Endodermal cell (in vitro differentiated cells): ENCODE results near the gene CFC1. TPM values are rescaled to one million over a fixed set of nuclear protein-coding genes. Genes with fewer than 3 reads are reported as not detected.
"Not testable (repeated sequence)": the region's sequence is repeated elsewhere in the genome, so short reads cannot be mapped to it uniquely, and the experiment has no call there.

Source experiments
- DNase-seq: peaks from one replicate; pipeline ENCODE4 v3.0.0-alpha.2; 2017
- H3K27ac ChIP-seq: 2 replicates; pipeline ENCODE4 v1.5.1; 2013; ENCODE audit warnings: mild to moderate bottlenecking, low read depth, low read length, moderate library complexity
- H3K27me3 ChIP-seq: 2 replicates; pipeline ENCODE4 v1.6.1; 2013; ENCODE audit warnings: mild to moderate bottlenecking, low read length, moderate library complexity; ENCODE audit not compliant: insufficient read depth, control insufficient read depth, poor library complexity, severe bottlenecking
- H3K36me3 ChIP-seq: 2 replicates; pipeline ENCODE4 v1.7.0; 2013; ENCODE audit warnings: mild to moderate bottlenecking, low read length, moderate library complexity; ENCODE audit not compliant: control insufficient read depth, insufficient read depth
- H3K4me1 ChIP-seq: one replicate; pipeline ENCODE4 v1.7.0; 2013; ENCODE audit warnings: low read length; ENCODE audit not compliant: control insufficient read depth, insufficient read depth
- H3K4me3 ChIP-seq: 2 replicates; pipeline ENCODE4 v1.5.1; 2013; ENCODE audit warnings: mild to moderate bottlenecking, low read length, moderate library complexity
- H3K9ac ChIP-seq: 2 replicates; pipeline ENCODE4 v1.6.1; 2013; ENCODE audit warnings: mild to moderate bottlenecking, low read length, moderate library complexity; ENCODE audit not compliant: poor library complexity, severe bottlenecking; ENCODE audit errors: extremely low read depth
- H3K9me3 ChIP-seq: 2 replicates; pipeline ENCODE4 v1.6.1; 2013; ENCODE audit warnings: mild to moderate bottlenecking, low read length, moderate library complexity; ENCODE audit not compliant: control insufficient read depth
- H3K27ac Mint-ChIP-seq: 2 replicates; pipeline ENCODE4 v1.8.0; 2020; ENCODE audit warnings: mixed read lengths
- H3K27me3 Mint-ChIP-seq: 2 replicates; pipeline ENCODE4 v1.8.0; 2021; ENCODE audit warnings: mild to moderate bottlenecking, mixed read lengths; ENCODE audit not compliant: insufficient read depth
- H3K36me3 Mint-ChIP-seq: 2 replicates; pipeline ENCODE4 v1.8.0; 2020; ENCODE audit warnings: low read depth, mixed read lengths
- H3K4me1 Mint-ChIP-seq: 2 replicates; pipeline ENCODE4 v1.8.0; 2020; ENCODE audit warnings: mixed read lengths
- H3K4me3 Mint-ChIP-seq: 2 replicates; pipeline ENCODE4 v1.8.0; 2020; ENCODE audit warnings: mild to moderate bottlenecking, moderate library complexity, mixed read lengths
- H3K9me3 Mint-ChIP-seq: 2 replicates; pipeline ENCODE4 v1.8.0; 2020; ENCODE audit warnings: mild to moderate bottlenecking, mixed read lengths
- WGBS, 2 experiments: methylation state at CpG; one replicate each; pipeline versions ENCODE4 v1.1.5 to v1.1.7; 2013; ENCODE audit warnings: missing lambda C conversion rate in 2 of 2, mixed read lengths in 1 of 2; ENCODE audit not compliant: insufficient coverage in 1 of 2, insufficient read length in 1 of 2; 5-methylcytosine and 5-hydroxymethylcytosine counted together
- long read RNA-seq, 4 experiments: library from polyadenylated mRNA in 2 of 4; library from RNA in 1 of 4; library from capped mRNA in 1 of 4; stranded (forward) in 3 of 4; unstranded in 1 of 4; transcript quantifications; one replicate each; pipeline ENCODE4 v2.0.0, GENCODE V29; 2020 to 2021; ENCODE audit warnings: inconsistent platforms in 1 of 4
- polyA plus RNA-seq, 2 experiments: library from polyadenylated mRNA; stranded (reverse); fragments of 50-300 nt; gene quantifications; one replicate each; pipeline ENCODE4 v1.2.3, GENCODE V29; 2013
- total RNA-seq, 2 donors: library from RNA; stranded (reverse); fragmentation: NEBNext Ultra II Directional in 1 of 2; extraction: Animal tissue kit (Norgen Biotek cat#: 25700) in 1 of 2; gene quantifications; 2 replicates in 1 of 2; 3 replicates in 1 of 2; pipeline ENCODE4 v1.2.1, GENCODE V29; 2021

The CFC1 gene
- 1 to 10 TPM; 1.4 to 6.4 TPM for total RNA-seq
- polyA plus RNA-seq (2013, experiment 1 of 2), result 2.0 TPM
- 2.2 TPM for polyA plus RNA-seq (2013, experiment 2 of 2)
- long read RNA-seq, experiment 1, partial matches to known transcripts, result 0 of 1 reads
- long read RNA-seq, experiment 1, other reads (novel, unspliced or antisense), result 1 of 1 reads
- long read RNA-seq, experiment 2, partial matches to known transcripts, result 1 of 1 reads
- long read RNA-seq, experiment 2, other reads (novel, unspliced or antisense), result 0 of 1 reads
- long read RNA-seq, experiment 3, transcript CFC1-201 (6 exons, 1,046 nt), result major isoform, 15 of 15 reads
- long read RNA-seq, experiment 3, partial matches to known transcripts, result 0 of 15 reads
- long read RNA-seq, experiment 3, other reads (novel, unspliced or antisense), result 0 of 15 reads
- long read RNA-seq, experiment 4, partial matches to known transcripts, result 0 of 3 reads
- long read RNA-seq, experiment 4, other reads (novel, unspliced or antisense), result 1 of 3 reads

DNA sequence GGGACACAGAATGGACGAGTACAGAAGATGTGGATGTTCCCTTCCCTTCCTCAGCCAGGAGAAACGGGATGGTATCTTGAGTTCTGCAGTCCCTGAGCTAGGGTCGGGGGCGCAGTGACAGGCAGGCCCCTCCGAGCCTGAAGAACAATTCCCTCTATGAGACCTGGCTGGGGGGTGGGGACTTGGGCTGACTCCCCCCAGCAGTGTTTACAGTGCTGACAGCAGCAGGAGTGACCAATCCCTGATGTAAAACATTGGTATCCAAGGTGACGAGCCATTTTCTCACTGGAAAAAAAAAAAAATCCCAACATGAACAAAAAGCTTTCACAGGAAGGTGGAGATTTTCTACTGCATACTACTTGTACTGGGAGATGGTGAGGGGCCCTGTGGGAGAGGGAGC, at the start of gene CFC1:
Gene CFC1 (minus strand): TSS at position 183 of the 400 bp plus-strand sequence. CDS start 288 bp downstream, outside the sequence.
- H3K27me3 ChIP-seq, H3K9me3 ChIP-seq, H3K36me3 ChIP-seq, H3K4me3 Mint-ChIP-seq, DNase-seq, H3K27ac Mint-ChIP-seq, H3K27ac ChIP-seq, H3K4me1 Mint-ChIP-seq, H3K9me3 Mint-ChIP-seq, H3K4me1 ChIP-seq, H3K4me3 ChIP-seq, H3K9ac ChIP-seq, H3K36me3 Mint-ChIP-seq, H3K27me3 Mint-ChIP-seq: not testable (repeated sequence)
- WGBS, 2 experiments, result no CpG with 5 or more reads among the region's 6 CpGs

DNA sequence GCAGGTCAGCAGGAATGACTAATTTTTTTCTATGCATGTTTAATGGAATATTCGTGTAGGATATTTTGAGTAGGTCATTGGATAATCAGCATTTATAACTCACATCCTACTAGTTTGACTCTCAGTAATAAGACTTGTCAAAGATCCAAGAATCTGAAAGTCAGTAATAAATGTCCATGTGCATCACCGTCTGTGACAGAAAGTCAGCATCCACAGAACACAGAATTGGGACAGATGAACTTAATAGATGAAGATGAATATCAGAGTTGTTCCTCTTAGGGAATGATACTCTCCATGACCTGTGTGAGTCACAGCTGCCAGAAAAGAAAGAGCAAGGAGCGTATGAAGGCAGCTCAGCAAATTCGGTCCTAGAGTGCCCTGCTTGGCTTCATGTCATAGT, 42.3 kb upstream of the CFC1 start:
- H3K36me3 Mint-ChIP-seq, H3K9ac ChIP-seq, H3K9me3 Mint-ChIP-seq, H3K27ac ChIP-seq, H3K4me3 Mint-ChIP-seq, H3K36me3 ChIP-seq, H3K27me3 ChIP-seq, H3K4me1 ChIP-seq, H3K27me3 Mint-ChIP-seq, DNase-seq, H3K4me1 Mint-ChIP-seq, H3K27ac Mint-ChIP-seq, H3K4me3 ChIP-seq, H3K9me3 ChIP-seq: not testable (repeated sequence)
- WGBS, 2 experiments, result 96% methylated on average over 3 of the region's 4 CpGs; no CpG with 5 or more reads in 1 of the 2 experiments

DNA sequence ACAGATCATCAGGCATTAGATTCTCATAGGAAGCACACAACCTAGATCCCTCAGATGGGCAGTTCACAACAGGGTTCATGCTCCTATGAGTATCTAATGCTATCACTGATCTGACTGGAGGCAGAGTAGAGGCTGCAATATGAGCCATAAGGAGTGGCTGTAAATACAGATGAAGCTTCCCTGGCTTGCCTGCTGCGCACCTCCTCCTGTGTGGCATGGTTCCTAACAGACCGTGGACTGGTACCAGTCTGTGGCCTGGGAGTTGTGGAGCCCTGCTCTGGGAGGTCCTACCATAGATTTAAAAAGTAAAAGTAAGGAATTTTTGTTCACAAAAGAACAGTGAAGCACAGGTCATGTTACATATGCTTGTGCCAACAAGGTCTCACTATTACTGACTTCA, 39.6 kb upstream of the CFC1 start:
- not testable (repeated sequence) for H3K27ac ChIP-seq, H3K27me3 Mint-ChIP-seq, H3K4me1 ChIP-seq, H3K4me3 Mint-ChIP-seq, H3K9me3 Mint-ChIP-seq, H3K9ac ChIP-seq, H3K9me3 ChIP-seq, H3K36me3 Mint-ChIP-seq, H3K27me3 ChIP-seq, DNase-seq, H3K4me3 ChIP-seq, H3K27ac Mint-ChIP-seq, H3K4me1 Mint-ChIP-seq, H3K36me3 ChIP-seq
- WGBS, 2 experiments, result 52% methylated on average over 2 of the region's 2 CpGs; no CpG with 5 or more reads in 1 of the 2 experiments

DNA sequence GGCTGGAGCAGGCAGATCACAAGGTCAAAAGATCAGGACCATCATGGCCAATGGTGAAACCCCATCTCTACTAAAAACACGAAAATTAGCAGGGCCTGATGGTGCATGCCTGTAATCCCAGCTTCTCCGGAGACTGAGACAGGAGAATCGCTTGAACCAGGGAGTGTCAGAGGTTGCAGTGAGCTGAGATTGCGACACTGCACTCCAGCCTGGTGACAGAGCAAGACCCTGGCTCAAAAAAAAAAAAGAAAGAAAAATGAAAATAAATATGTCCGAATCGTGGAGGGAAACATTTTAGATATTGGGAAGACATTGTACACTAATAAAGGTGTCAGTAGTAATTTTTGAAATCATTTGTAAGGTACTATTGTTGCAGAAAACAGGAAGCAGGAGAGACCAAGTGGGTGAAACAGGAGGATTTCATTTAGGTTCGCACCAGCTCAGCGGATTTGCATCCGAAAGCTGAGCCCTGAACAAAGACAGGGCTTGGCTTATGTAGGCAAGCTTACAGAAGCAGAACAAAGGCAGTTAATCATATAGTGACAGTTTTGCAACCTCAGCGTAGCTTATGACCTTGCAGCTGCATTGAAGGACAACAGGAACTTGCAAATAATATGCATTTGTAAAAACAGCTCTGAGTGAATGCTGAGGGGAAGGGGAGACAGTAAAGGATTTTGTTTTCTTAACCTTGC, 29.6 kb upstream of the CFC1 start:
- not testable (repeated sequence) for H3K9me3 Mint-ChIP-seq, H3K27ac Mint-ChIP-seq, H3K36me3 Mint-ChIP-seq, H3K36me3 ChIP-seq, H3K9ac ChIP-seq, H3K4me3 ChIP-seq, H3K4me3 Mint-ChIP-seq, DNase-seq, H3K9me3 ChIP-seq, H3K27me3 Mint-ChIP-seq, H3K27ac ChIP-seq, H3K4me1 Mint-ChIP-seq, H3K27me3 ChIP-seq, H3K4me1 ChIP-seq
- 95 to 96% methylated on average over 2 to 6 of the region's 10 CpGs for WGBS, 2 experiments

DNA sequence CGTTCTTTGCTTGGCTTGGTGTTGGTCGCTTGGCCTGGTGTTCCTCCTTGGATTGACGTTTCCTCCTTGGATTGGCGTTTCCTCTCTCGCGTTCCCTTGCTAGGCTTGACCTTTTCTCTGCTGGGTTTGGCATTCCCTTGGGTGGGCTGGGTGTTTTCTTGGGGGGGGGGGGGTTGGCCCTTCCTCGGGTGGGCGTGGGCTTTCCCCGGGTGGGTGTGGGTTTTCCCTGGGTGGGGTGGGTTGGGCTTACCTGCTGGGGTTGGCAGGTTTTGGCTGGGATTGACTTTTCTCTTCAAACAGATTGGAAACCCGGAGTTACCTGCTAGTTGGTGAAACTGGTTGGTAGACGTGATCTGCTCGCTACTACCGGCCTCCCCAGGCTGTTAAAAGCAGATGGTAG, 11.8 kb upstream of the CFC1 start, which contains the start of gene POTEJ:
Gene POTEJ (plus strand): TSS at position 301 of the 400 bp plus-strand sequence. CDS start 93 bp downstream, at position 394.
- H3K9ac ChIP-seq, H3K4me3 ChIP-seq: not testable (repeated sequence)
- WGBS, 2 experiments, result no CpG with 5 or more reads among the region's 13 CpGs

DNA sequence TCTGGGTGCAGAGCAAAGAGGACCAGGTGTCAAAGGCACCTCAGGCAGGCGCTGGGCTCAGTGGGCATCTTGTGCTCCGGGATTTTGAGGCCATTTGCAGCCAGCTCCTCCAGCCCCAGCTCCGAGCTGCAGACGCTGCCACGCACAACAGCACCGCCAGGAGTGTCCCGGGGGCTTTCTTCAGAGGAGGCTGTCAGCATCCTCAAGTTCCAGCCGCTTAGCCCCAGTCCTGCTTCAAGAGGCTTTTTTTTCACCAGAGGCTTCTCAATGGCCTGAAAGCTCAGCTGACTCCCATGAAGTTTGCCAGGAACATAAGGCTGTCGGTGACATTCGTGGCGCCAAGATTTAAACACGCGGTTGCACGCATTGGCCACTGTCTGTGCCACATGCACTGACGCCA, 11.1 kb upstream of the CFC1 start:
- DNase-seq, result peak; percentile 38
- H3K27ac Mint-ChIP-seq, H3K9ac ChIP-seq, H3K36me3 Mint-ChIP-seq, H3K4me1 Mint-ChIP-seq, H3K27me3 Mint-ChIP-seq, H3K9me3 ChIP-seq, H3K27ac ChIP-seq, H3K4me3 ChIP-seq, H3K27me3 ChIP-seq, H3K4me3 Mint-ChIP-seq, H3K36me3 ChIP-seq, H3K9me3 Mint-ChIP-seq, H3K4me1 ChIP-seq: not testable (repeated sequence)
- WGBS, 2 experiments, result 90 to 100% methylated on average over 6 to 14 of the region's 15 CpGs

More for the DNA sequence above, 11.8 kb upstream of the CFC1 start, which contains the start of gene POTEJ:
- H3K9me3 ChIP-seq, H3K27ac Mint-ChIP-seq, H3K36me3 ChIP-seq, H3K4me1 Mint-ChIP-seq, H3K9me3 Mint-ChIP-seq, H3K4me1 ChIP-seq, H3K27ac ChIP-seq, H3K27me3 ChIP-seq, H3K36me3 Mint-ChIP-seq, H3K4me3 Mint-ChIP-seq, DNase-seq, H3K27me3 Mint-ChIP-seq: not testable (repeated sequence)
